ENCODE results near the gene NAXD.
"Not testable (repeated sequence)": the region's sequence is repeated elsewhere in the genome, so short reads cannot be mapped to it uniquely, and the experiment has no call there.

The NAXD gene

DNA sequence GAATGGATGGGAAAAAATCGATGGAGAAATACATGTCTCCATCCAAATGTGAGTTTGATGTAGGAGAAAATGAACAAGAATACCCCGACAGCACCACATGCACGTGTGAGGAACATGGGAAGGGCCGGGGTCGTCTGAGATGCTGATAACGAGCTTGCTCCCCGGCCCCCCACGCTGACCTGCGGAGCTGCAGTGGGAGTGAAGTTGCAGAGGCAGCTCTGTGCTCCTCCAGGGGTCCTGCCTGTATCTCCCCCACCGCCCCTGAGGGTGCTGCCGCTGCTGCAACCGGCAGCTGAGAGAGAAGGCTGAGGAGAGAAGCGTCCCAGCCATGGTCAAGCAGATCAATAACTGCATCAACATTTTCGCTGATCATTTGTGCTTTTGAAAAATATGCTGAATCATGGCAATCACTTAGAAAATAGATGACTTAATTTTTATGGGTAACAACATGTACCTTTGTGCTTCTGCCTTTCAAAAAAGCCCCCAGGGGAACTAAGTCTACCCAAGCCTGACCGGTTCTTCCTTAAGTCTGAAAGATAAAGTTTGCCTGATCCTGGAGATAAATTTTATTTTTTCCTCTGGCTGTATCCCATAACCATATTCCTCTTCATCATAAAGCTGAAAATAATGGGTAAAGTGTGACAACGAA lies 18.2 kb upstream of the NAXD start:
- no peak for DNase-seq

DNA sequence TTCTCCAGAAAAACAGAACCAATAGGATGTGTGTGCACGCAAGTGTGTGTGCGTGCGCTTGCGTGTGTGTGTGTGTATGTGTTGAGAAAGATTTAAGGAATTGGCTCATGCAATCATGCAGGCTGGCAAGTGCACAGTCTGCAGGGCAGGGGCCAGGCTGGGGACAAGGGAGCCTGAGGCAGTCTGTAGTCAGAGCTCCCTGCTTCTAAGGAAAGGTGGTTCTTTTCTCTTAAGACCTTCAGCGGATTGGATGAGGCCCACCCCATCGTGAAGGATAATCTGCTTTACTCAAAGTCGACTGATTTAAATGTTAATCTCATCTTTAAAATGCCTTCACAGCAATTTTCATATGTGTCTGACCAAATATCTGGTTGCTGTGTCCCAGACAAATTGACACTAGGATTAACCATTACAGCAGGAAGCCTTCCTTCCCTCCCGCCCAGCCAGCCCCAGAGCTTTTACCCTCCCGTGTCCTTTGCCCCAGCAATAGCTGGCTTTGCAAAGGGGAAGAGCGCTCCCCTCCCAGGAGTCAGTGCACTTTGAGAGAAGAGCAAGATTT lies 15.0 kb upstream of the NAXD start:
- no peak for DNase-seq

DNA sequence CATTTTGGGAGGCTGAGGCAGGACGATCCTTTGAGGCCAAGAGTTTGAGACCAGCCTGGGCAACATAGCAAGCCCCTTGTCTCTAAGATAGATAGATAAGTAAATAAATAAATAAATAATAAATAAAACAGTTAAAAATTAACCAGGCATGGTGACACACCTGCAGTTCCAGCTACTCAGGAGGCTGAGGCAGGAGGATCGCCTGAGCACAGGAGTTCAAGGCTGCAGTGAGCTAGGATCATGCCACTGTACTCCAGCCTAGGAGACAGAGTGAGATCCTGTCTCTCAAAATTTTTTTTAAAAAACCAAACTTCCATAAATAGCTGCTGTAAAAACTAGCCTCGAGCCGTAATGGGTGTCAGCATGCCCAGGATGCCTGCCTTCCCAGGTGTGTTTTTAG lies 14.4 kb upstream of the NAXD start:
- no peak for DNase-seq

DNA sequence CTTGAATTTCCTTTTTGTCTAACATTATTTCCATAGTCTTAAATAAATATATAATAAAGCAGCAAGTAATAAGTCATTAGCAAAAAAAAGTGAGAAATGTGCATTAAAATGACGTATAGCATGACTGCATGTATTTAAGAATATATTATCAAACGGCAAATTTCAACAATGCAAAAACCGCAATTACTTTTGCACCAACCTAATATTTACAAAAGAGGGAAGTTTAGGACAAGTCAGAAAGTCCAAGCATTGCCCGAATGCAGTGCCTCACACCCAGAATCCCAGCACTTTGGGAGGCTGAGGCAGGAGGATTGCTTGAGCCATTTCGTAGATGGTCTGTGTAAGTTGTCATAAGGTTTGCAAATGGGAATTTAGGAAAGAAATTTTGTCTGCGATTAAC lies 10.2 kb upstream of the NAXD start:
- DNase-seq: no peak

DNA sequence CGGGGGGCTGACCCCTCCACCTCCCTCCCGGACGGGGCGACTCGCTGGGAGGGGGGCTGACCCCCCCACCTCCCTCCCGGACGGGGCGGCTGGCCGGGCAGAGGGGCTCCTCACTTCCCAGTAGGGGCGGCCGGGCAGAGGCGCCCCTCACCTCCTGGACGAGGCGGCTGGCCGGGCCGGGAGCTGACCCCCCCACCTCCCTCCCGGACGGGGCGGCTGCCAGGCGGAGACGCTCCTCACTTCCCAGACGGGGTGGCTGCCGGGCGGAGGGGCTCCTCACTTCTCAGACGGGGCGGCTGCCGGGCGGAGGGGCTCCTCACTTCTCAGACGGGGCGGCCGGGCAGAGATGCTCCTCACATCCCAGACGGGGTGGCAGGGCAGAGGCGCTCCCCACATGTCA lies 9.1 kb upstream of the NAXD start:
- not testable (repeated sequence) for DNase-seq

DNA sequence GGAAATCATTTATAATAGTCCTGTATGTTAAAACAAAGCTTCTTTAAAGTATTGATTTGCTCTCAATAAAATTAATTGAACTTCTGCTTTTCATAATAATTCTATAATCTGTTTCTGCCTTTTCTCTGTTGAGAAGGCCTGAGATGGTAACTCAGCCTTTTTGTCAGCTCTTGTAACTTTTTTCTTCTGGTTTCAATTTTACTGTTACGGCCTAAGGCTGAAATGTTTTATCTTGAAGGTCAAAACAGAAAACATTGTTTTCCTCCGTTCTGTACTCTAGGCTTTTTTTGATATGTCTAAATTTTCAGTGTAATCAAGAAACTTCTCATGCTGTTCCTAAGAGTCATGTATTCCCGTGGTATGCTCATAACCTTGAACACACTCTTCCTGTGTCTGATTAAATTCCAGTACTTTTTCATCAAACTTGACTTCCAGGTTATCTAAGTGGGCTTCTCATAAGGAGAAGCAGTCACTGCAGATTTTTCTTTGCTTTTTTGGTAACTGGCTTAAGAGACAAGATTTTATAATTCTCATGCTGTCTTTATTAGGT lies 7.6 kb upstream of the NAXD start:
- no peak for DNase-seq

DNA sequence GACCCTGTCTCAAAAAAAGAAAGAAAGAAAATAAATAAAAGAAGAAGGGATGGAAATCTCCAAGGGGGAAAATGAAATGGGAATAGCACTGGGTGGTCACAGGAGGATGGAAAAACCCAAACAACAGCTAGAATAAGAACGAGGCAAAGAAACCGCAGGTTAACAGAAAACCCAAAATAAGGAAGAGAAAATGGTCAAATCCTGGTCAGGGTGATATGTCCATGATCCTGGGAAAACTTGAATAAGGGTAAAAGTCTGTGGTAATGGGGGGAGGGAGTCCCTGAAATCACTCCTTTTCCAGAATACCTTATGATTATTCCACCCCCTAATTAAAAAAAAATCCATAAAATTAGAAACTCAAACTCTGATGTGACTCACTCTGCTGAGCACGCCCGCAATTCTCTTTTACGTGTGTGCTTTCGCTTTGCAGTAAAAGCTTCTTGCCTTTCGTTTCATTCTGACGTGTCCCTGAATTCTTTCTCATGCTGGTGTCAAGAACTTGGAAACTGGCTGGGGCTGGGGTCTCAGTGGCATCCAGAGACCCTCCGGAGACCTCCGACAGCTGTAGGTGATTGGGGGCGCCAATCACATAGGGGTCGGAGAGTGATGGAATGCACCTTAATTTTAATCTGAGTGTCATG lies 4.3 kb upstream of the NAXD start:
- DNase-seq: no peak

DNA sequence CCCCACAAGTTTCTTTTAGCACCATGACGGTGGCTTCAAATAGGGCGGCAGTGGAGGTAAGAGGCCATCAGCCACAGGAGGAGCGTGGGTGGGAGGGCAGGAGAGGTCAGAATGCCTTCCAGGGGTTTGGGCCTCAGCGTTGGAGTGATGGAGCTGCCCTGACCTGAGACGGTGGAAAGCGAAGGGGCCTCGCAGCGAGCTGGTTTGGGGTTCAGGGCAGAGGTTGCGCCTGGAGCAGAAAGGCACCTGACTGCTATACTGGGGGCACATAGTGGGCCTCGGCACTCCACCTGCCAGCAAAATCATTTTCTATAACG lies 382 bp upstream of the NAXD start:
- DNase-seq: no peak

DNA sequence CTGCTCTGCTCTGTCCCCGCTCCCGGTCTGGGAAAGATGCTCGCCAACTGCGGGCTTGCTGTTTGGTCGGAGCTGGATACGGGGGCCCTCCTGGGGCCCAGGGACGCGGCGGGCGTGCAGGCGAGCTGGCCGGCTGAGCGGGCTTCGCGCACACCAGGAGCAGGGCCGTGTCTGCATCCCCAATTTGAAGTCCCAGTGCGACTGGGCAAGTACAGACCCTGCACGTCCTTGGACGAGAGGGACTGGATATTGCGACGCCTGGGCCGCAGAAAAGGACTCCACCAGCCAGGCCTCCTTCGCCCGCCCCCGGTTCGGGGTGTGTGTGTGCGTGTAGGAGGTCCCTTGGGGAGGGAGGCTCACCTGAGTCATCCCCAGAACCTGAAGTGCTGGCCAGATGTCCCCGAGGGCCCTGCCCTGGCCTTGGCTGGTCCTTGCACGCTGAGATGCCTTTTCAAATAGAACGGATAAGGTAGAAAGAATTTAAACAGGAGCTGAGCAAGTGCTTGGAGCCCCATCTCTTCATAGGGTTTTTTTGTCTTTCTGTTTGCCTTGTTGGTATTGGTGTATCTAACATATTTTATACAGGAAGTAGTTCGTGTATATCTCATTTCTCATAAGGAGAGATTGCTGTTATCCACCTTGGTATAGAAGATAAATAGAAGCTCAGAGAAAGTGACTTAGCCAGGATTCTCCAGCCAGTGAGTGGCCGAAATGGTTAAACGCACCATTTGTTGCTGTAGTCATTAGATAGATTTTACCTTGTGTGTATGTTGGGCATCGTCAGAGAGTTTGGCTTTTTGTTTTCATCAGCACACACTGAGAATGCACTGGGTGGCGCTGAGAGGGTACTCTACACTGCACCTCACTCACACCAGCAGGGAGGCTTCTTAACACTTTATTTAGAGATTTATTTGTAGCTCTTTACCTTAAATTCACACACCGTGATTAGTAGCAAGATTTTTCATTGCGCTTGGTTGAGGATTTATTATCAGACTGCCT lies 1.1 kb downstream of the NAXD start:
- no peak for DNase-seq

DNA sequence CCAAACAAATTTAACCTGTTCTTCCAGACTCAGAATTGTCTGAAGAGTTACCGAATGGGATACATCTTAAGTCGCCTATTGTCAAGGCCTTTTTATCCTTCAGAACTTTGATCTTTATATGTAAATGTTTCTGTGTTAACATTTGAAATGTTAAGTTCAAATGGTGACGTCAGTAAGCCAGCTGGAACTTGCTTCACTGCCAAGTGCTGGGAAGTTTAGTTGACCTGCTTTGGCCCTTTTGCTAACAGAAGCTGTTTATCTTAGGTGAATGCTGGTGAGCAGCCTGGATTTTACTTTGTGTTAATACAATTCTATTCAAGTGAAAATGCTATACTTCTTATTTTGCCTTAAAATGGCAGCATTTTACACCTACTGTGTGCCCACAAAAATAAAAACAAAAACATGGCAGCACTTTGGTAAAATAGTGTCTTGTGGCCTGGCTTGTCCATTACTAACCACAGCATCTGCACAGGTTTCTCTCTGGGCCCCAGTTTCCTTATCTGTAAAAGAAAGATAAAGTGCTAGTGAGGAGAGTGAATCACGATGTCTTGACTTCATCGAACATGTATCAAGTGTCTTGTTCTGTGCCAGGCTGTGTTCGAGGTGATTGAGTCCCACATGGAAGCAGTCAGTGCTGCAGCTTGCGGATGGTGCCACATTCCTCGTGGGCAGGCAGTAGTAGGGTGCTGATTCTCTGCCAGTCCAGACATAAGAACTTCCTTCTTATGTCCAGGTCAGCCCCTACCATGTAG lies 2.2 kb downstream of the NAXD start:
- no peak for DNase-seq

DNA sequence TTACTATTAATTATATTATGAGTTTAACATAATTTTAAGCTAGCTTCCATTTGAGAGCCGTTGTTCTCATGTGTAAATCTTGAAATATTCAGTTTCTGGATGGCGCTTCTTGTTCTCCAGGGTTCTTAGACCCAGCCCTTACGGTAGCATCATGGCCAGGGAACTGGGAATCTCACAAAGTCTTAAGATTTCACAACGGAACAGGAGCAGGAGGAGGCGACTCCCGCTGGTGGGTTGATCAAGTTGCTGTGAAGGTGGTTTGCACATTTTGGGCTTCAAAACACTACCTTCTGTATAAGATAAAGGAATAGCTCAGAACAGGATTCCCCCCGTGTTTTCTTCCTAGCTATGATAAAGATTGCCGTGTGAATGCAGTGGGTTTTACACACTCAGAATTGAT lies 2.8 kb downstream of the NAXD start:
- no peak for DNase-seq

DNA sequence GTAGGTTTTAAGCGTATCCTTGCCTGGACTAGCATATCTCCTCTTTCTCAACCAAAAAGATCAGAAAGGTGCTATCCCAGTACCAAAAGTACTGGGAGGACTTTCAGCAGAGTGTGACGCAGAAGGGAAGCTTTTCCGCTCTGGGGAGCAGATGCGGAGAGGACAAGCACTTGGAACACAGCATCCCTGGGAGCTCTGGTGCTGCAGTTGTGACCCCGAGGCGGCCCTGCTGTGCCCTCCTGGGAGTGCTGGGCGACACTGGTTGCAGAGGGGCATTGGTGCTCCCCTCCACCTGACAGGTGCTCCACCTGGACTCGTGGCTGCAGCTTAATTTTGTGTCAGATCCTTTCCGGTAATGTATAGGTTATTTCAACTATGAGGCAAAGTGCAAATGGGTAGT lies 3.4 kb downstream of the NAXD start:
- DNase-seq: no peak

DNA sequence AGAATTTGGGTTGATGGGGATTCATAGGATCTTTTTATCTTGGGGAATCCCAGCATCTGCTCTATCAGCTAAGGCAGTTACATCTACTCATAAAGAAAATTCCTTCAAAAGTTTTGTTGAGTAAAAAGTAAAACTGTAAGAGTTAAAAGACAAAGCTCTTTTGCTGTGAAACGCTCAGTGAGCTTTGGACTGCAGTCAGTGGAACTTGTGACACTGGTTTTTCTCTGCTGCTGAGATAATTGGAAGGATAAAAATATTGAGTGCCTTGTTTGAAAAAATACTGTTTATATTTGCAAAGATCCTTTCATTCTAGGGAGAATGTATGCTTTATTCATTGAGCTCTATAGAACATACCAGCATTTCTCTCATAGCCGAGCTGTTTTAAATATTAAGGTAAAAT lies 5.3 kb downstream of the NAXD start:
- DNase-seq: no peak

DNA sequence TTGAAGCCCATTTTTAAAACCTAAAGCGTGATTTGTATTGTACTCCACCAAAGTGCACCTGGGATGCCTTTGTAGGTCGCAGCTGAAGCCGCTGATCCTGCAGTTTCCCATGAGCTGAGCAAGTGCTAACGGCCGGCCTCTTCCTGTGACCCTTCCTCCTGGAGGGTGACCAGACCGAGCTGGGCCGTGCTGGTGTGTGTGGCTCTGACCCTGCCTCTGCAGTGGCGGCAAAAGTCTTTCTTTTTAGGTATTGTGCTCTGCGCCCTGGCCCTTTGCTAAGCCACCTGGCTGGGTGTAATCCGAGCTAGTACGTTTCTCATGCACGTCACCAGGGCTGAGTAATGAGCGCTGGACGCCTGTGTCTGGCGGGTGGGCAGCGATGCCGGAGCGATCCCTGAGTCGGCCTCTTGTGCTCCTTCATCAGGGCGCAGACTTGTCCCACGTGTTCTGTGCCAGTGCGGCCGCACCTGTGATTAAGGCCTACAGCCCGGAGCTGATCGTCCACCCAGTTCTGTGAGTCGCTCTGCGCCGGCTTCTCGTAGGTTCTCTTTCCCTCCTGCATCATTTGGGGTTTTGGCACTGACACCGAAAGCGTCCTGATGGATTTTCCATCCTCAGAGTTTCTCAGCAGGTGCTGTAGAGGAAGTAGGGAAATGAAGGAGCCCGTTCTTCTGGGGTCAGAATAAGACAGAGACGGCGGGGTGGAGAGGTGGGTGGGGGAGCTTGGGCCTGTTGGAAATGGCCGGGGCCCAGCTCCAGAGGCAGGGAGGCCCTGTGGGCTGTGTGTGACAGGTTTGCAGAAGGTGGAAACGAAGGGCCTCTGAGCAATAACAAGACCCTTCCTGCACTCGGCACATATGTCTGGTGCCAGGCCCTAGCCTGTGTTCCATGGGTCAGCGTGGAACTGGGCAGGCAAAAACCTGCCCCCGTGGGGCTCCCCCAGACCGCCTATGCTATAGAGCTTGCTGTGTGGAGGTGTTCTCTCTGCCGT lies 9.7 kb downstream of the NAXD start:
- no peak for DNase-seq

DNA sequence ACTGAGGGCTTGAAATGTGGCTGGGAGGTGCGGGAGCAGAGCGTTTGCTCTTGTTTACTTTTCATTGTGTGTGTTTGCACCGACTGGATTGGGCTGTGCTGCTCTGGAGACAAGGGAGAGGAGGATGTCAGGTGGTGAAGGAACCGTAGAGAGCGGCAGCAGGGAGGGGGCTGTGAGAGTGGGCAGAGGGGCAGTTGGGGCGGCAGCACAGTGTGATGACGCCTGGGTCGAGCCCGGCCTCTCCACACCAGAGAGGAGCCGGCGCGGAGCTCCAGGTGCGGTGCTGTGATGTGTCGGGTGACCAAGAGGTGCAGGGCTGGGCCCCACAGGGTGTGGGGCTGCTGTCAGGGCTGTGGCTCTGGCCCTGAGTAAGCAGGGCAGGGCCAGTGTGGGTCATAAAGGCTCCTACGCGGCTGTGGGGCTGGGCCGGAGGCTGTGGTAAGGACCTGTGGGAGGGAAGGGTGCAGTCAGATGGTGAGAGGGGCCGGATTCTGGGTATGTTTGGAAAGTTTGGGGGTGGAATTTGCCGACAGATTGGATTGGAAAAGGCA lies 10.5 kb downstream of the NAXD start:
- no peak for DNase-seq

DNA sequence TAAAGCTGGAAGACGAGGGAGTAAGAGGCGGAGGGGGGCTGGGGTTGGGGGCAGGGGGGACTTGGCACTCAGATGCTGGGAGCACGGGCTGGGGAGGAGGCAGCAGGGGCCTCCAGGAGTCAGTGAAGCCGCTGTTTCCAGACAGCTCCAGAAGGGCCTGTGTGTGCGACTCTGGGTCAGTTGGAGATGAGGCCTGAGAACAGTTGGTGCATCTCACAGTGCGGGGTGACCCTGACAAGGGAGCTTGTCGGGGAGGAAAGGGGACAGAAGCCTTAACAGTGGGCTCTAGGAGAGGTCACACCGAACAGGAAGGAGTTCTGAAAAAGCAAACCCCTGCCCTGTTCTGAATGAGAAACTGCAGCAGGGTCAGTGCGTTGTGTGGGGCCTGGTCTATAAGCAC lies 11.2 kb downstream of the NAXD start:
- DNase-seq: no peak

DNA sequence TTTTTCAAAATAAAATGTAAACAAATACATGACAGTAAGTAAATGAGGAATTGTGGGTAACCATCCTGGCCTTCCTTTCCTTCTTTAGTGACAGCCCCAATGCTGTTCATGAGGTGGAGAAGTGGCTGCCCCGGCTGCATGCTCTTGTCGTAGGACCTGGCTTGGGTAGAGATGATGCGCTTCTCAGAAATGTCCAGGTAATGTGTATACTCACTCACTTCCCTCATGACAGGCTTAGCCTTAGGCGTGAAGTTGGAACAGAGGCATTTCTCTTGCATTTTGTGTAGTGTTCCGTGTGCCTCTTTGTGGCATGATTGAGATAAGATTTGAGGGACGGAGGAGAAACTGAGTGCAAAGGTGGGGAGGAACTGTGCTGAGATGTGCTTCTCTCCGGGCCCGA lies 12.0 kb downstream of the NAXD start:
- DNase-seq: no peak

DNA sequence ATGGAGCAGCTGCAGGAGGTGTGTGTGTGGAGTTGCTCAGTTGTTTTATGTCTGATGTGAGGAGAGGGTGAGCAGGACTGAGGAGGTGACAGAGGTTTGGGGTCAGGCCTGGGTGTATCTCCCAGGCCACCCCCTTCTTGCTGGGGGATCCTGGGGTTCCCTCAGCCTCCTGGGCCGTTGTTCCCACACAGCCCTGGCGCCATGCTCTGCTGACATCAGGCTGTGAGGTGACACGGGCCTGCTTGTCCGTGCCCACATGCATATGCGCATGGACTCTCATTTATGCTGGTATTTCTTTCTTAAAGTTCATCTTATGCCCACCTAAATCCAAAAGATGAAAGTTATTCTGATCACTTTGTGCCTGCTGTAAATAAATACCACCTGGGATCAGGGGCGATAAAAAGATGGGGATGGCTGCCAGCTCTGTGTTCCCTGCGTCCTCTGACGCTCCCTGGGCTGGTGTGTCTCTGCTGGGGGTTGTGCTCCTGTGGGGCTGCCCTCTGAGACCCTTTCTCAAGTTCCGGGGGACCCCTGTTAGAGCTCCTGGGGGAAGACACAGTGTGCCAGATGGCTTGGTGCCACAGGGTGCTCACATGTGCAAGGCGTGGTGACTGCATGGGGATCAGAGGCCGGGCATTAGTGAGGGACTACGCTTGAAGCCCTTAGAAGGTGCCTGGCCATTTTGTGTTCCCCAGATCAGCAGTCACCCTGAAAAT lies 12.6 kb downstream of the NAXD start:
- no peak for DNase-seq

DNA sequence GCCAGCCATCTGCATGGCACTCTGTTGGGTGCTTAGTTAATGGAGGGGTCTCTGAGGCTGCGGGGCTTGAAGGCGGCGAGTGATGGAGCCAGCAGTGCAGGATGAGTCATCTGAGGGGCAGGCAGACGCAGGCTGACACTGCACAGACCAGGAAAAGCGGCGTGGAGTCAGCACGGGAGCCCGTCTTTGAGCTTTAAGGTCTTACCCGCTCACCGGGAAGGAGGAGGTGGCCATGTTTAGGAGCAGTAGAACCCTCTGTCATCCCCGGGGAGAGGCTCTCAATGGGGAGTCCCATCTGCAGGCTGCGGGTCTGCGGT lies 13.1 kb downstream of the NAXD start:
- no peak for DNase-seq

DNA sequence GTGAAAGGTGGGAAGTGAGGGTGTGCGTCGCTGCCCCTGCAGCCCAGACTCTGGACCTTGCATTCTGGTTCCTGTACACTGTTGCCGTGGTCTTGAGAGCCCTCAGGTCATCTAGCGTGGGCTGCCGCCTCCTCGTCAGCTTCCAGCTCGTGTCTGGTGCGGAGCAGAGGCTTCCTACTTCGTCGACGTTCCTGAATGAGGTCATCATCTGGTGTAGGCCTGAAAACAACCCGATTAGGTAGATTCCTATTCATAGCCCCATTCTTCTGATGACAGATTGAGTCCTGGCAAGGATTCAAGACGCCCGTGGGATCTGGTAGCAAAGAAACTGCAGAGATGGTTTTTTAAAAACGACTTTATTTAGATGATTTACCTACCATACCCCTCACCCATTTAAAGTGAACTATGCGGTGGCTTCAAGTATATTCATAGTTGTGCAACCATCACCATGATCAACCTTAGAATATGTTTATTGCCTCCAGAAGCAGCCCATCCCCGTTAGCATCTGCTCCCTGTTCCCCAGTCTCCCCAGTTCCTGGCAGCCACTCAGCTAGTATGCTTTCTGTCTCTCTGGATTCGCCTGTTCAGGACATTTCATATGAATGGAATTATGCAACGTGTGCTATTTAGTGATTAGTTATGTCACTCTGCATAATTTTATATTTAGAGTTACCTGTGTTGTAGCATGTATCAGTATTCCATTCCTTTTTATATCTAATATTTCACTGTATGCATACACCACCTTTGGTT lies 13.8 kb downstream of the NAXD start:
- no peak for DNase-seq

Measured in NCI-H1694 treated with DMSO at 0.1 percent for 48 hours (cell line).